ENCODE measurements around the gene BORCS5. TPM values are rescaled to one million over a fixed set of nuclear protein-coding genes. Genes with fewer than 3 reads are reported as not detected.

The BORCS5 gene
- total and polyA plus RNA-seq, 2 of the 4 experiments (the other 2 are of a cell fraction): 14.4 to 18.3 TPM

- no peaks in the 10 kb centered on the region for H3K79me1 ChIP-seq (ENCODE audit: low read depth in 1 of 2, low read length in 2 of 2)
- dilution Hi-C loops (cut with HindIII; ENCODE audit: low sequenced_read_pairs, unreplicated experiment) (no loop called here), in situ Hi-C loops (cut with MboI; ENCODE audit: low sequenced_read_pairs) (loop anchor here (10.0 kb wide), 1 partner anchor 247 kb away; no protein-coding TSS in a partner anchor), intact Hi-C loops (cut with micrococcal nuclease) (loop anchor here (5.0 to 10.0 kb wide), 3 partner anchors 65 to 750 kb away; partner anchors contain the start of gene LRP6)
- peak overlapping the region; percentile 81 for H2BK20ac ChIP-seq (ENCODE audit: low read depth, low read length)
- H3K4ac ChIP-seq (ENCODE audit: low read depth, low read length): peak overlapping the region; percentile 41
- no peak overlapping the region for H2AFZ ChIP-seq (replicated peaks; ENCODE audit: low read length, poor library complexity)
- H4K8ac ChIP-seq (ENCODE audit: low read depth in 2 of 2, low read length in 2 of 2): peak overlapping the region in 1 of 2 experiments; percentile 46; a peak in 1 of 4 replicates
- H2AK9ac ChIP-seq (replicated peaks; ENCODE audit: low read depth, low read length, poor library complexity): no peak overlapping the region
- peak overlapping the region; percentile 84 for H2AK5ac ChIP-seq (ENCODE audit: low read depth, low read length)
- DNase-seq: no peak
- no CpG with 5 or more reads among the region's 1 CpG for WGBS, 2 experiments (ENCODE audit: extremely low coverage in 2 of 2, insufficient read length in 1 of 2)
- no peak overlapping the region for H3K9ac ChIP-seq (ENCODE audit: low read depth, low read length)
- ATAC-seq (ENCODE audit: low read depth): no peak
- 0 out of 2 replicates have a peak, but pooled peaks cover 5% of the 10 kb centered on the region for H3K9me1 ChIP-seq (ENCODE audit: insufficient read depth, low read length)
- no peak overlapping the region for H3K56ac ChIP-seq (ENCODE audit: extremely low read depth, insufficient read depth, low read length)
- no peak overlapping the region; the same call in 1 of the 2 replicates for H4K5ac ChIP-seq (ENCODE audit: low read depth, low read length)
- peak overlapping the region; percentile 56 for H3K23ac ChIP-seq (ENCODE audit: low read depth, low read length)
- peak overlapping the region; percentile 13; the same call in 1 of the 2 replicates for H3K18ac ChIP-seq (ENCODE audit: low read depth, low read length)
- H3K4me3 ChIP-seq (ENCODE audit: insufficient read depth, low read depth, low read length): no peak overlapping the region
- no peak overlapping the region for H2BK5ac ChIP-seq (ENCODE audit: low read depth, low read length, poor library complexity, severe bottlenecking)
- H3K4me2 ChIP-seq (ENCODE audit: low read depth, low read length): no peak overlapping the region
- ChIA-PET CTCF (interaction anchor here (0.6 kb wide), 1 partner anchor 298 kb away, joined by 3 read pairs; no protein-coding TSS in a partner anchor), POLR2A (ENCODE audit: unreplicated experiment) (no interaction called here)
- no TSS peak for BruUV-seq (replicated peaks)
- H3K27me3 ChIP-seq (ENCODE audit: control insufficient read depth, insufficient read depth, low read length): 0 out of 2 replicates have a peak, but pooled peaks cover 2% of the 10 kb centered on the region
- H2BK15ac ChIP-seq (ENCODE audit: low read depth, low read length): peak overlapping the region; percentile 36; the same call in 1 of the 3 replicates
- peaks cover 2% of the 10 kb centered on the region; the same call in 1 of the 2 replicates for H3K4me1 ChIP-seq (ENCODE audit: control insufficient read depth, insufficient read depth, low read length)
- peak overlapping the region; percentile 28 for H4K91ac ChIP-seq (ENCODE audit: insufficient read depth, low read depth, low read length)
- H4K20me1 ChIP-seq (ENCODE audit: insufficient read depth, low read length): peaks cover 7% of the 10 kb centered on the region; the same call in 1 of the 2 replicates
- no peaks in the 10 kb centered on the region for H3K9me3 ChIP-seq (ENCODE audit: control insufficient read depth, insufficient read depth, low read length)
- peak overlapping the region; percentile 83 for H2BK120ac ChIP-seq (ENCODE audit: low read depth, low read length)
- H3K14ac ChIP-seq (replicated peaks; ENCODE audit: low read depth, low read length): peak overlapping the region; percentile 19
- TF ChIP-seq NFE2L2 (IDR thresholded peaks at IDR 0.05; ENCODE audit: low read depth, low read length) (no peak), MAZ (IDR thresholded peaks at IDR 0.05; ENCODE audit: borderline replicate concordance, low read depth, low read length) (no peak), POLR2A (IDR thresholded peaks at IDR 0.05; ENCODE audit: low read depth, low read length) (no peak), RCOR1 (IDR thresholded peaks at IDR 0.05; ENCODE audit: insufficient replicate concordance, low read length) (no peak), MAFK (IDR thresholded peaks at IDR 0.05; ENCODE audit: low read depth, low read length) (no peak), SMC3 (IDR thresholded peaks at IDR 0.05; ENCODE audit: low read depth, low read length) (no peak), USF2 (IDR thresholded peaks at IDR 0.05; ENCODE audit: low read depth, low read length) (no peak), BHLHE40 (IDR thresholded peaks at IDR 0.05; ENCODE audit: low read depth, low read length) (no peak), RAD21 (IDR thresholded peaks at IDR 0.05; ENCODE audit: low read length) (no peak), CEBPB (IDR thresholded peaks at IDR 0.05; ENCODE audit: low read depth, low read length) (no peak), MXI1 (IDR thresholded peaks at IDR 0.05; ENCODE audit: borderline replicate concordance, low read depth, low read length) (no peak), FOS (IDR thresholded peaks at IDR 0.05; ENCODE audit: low read depth, low read length) (no peak), RFX5 (IDR thresholded peaks at IDR 0.05; ENCODE audit: low read depth, low read length) (no peak), CHD1 (IDR thresholded peaks at IDR 0.05; ENCODE audit: low read depth, low read length) (no peak)
- TF ChIP-seq, protein P1, sequence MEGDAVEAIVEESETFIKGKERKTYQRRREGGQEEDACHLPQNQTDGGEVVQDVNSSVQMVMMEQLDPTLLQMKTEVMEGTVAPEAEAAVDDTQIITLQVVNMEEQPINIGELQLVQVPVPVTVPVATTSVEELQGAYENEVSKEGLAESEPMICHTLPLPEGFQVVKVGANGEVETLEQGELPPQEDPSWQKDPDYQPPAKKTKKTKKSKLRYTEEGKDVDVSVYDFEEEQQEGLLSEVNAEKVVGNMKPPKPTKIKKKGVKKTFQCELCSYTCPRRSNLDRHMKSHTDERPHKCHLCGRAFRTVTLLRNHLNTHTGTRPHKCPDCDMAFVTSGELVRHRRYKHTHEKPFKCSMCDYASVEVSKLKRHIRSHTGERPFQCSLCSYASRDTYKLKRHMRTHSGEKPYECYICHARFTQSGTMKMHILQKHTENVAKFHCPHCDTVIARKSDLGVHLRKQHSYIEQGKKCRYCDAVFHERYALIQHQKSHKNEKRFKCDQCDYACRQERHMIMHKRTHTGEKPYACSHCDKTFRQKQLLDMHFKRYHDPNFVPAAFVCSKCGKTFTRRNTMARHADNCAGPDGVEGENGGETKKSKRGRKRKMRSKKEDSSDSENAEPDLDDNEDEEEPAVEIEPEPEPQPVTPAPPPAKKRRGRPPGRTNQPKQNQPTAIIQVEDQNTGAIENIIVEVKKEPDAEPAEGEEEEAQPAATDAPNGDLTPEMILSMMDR (conservative IDR thresholded peaks at IDR 0.05; ENCODE audit: low read depth, low read length): no peak
- TF ChIP-seq, protein P2, sequence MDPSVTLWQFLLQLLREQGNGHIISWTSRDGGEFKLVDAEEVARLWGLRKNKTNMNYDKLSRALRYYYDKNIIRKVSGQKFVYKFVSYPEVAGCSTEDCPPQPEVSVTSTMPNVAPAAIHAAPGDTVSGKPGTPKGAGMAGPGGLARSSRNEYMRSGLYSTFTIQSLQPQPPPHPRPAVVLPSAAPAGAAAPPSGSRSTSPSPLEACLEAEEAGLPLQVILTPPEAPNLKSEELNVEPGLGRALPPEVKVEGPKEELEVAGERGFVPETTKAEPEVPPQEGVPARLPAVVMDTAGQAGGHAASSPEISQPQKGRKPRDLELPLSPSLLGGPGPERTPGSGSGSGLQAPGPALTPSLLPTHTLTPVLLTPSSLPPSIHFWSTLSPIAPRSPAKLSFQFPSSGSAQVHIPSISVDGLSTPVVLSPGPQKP (IDR thresholded peaks at IDR 0.05; ENCODE audit: borderline replicate concordance, low read depth, low read length): no peak
- H3K36me3 ChIP-seq (ENCODE audit: control insufficient read depth, insufficient read depth, low read length): no peaks in the 10 kb centered on the region
- H3K27ac ChIP-seq (ENCODE audit: insufficient read depth, low read length): no peak overlapping the region
Measured at GRCh38 chr12:12331896-12332295, 25.0 kb upstream of the BORCS5 start.

All from IMR-90 (cell line).